PC-9 (cell line): ENCODE data around the gene BRF1.

Experiments
- CTCF ChIP-seq: fragments of 200-600 bp; sonication (generic); conservative IDR thresholded peaks from 2 replicates; pipeline ENCODE4 v1.6.1; 2017; ENCODE audit warnings: mixed run types, antibody characterized with exemption, mild to moderate bottlenecking, moderate library complexity
- EZH2 ChIP-seq: fragments of 200-600 bp; sonication (generic); IDR thresholded peaks from 2 replicates; pipeline ENCODE4 v1.8.0; 2017; ENCODE audit warnings: antibody characterized with exemption, low read depth

DNA sequence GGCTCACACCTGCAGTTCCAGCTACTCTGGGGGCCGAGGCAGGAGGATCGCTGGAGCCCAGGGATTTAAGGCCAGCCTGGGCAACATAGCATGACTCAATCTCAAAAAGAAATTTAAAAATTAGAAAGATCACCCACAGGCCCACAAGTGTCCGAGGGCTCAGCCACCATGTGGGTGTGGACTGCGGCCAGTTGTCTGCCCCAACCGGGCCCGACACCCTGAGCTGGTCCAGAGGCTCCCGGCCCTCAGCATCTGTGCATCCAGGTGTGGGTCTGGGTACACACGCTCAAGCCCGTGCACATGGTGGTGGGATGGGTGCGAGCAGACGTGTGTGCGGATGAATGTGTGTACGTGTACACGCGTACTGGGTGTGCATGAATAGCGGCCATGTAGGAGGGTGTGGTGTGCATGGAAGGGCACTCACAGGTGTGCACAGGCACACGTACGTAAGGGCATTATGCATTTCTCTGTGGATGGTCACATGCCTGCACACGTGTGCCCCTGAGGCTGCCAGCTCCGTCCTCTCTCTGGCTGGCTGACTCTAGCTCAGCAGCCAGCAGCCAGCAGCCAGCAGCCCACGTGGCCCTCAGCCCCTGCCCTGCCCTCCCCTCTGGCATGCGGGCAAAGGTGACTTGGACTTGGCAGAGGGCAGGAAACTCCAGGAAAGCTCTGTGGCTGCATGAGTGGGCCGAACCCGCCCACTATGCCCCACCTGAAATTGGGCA, 96.4 kb downstream of the BRF1 start:
- TF ChIP-seq CTCF (no peak), EZH2 (no peak)
